ENCODE measurements around the gene OBSL1. TPM values are rescaled to one million over a fixed set of nuclear protein-coding genes. Genes with fewer than 3 reads are reported as not detected.
A peak's percentile ranks its signal among the peaks of the same experiment; 100 is the strongest.

The OBSL1 gene
- total RNA-seq, 1 experiment from 2014 or later: 56.2 TPM

GRCh38 chr2:219560037-219560892 lies 11.1 kb downstream of the OBSL1 start:
- no peak overlapping the region for H3K4me3 ChIP-seq (ENCODE audit: low read depth, low read length)
- Mint-ChIP-seq H3K4me3 (ENCODE audit: unreplicated experiment) (no peak overlapping the region), H3K27me3 (ENCODE audit: insufficient read depth, unreplicated experiment) (no peaks in the 10 kb centered on the region), H3K9me3 (ENCODE audit: unreplicated experiment) (no peaks in the 10 kb centered on the region), H3K36me3 (ENCODE audit: insufficient read depth, unreplicated experiment) (peaks cover 13% of the 10 kb centered on the region), H3K4me1 (ENCODE audit: low read depth, unreplicated experiment) (peaks cover 15% of the 10 kb centered on the region), H3K27ac (ENCODE audit: unreplicated experiment) (peak overlapping the region; percentile 64)
- intact Hi-C loops (cut with micrococcal nuclease; ENCODE audit: unreplicated experiment): loop anchor here (5.0 kb wide), 1 partner anchor 37 kb away; the partner anchor contains the start of gene STK11IP
- H3K36me3 ChIP-seq (ENCODE audit: control insufficient read depth, insufficient read depth, low read length): no peaks in the 10 kb centered on the region
- H3K9me3 ChIP-seq: no peaks in the 10 kb centered on the region
- BruUV-seq (replicated peaks): no TSS peak
- peak in 1 of 2 experiments; percentile 33 for DNase-seq
- H3K27me3 ChIP-seq (replicated peaks; ENCODE audit: control insufficient read depth, insufficient read depth, low read length): no peaks in the 10 kb centered on the region; the same call in 1 of the 2 replicates
- ChIA-PET POLR2A (interaction anchor here (0.6 to 1.0 kb wide), 3 partner anchors 11 to 37 kb away, joined by 3 to 6 read pairs (median 3); partner anchors contain the start of genes OBSL1 and STK11IP), CTCF (interaction anchor here (0.6 to 3.4 kb wide), 8 partner anchors 8 to 276 kb away, joined by 3 to 19 read pairs (median 6); partner anchors contain the start of genes CHPF, OBSL1 and TMEM198)
- TF ChIP-seq CTCF (IDR thresholded peaks at IDR 0.05; ENCODE audit: insufficient read depth in 1 of 2, low read depth in 1 of 2, low read length in 1 of 2, severe bottlenecking in 1 of 2, unreplicated experiment in 1 of 2): peak; percentile 75 to 91
- H3K4me1 ChIP-seq: peaks cover 25% of the 10 kb centered on the region

GRCh38 chr2:219559156-219559915 lies 12.0 kb downstream of the OBSL1 start:
- no peak overlapping the region for H3K4me3 Mint-ChIP-seq (ENCODE audit: unreplicated experiment)
- H3K27ac Mint-ChIP-seq (ENCODE audit: unreplicated experiment): no peak overlapping the region
- Histone ChIP-seq H3K4me1 (peaks cover 25% of the 10 kb centered on the region), H3K4me3 (ENCODE audit: low read depth, low read length) (no peak overlapping the region), H3K9me3 (no peaks in the 10 kb centered on the region), H3K36me3 (ENCODE audit: control insufficient read depth, insufficient read depth, low read length) (no peaks in the 10 kb centered on the region), H3K27me3 (replicated peaks; ENCODE audit: control insufficient read depth, insufficient read depth, low read length) (no peaks in the 10 kb centered on the region; the same call in 1 of the 2 replicates)
- POLR2A ChIA-PET: interaction anchor here (1.0 kb wide), 1 partner anchor 38 kb away, joined by 6 read pairs; the partner anchor contains the start of gene STK11IP
- BruUV-seq (replicated peaks): no TSS peak
- H3K9me3 Mint-ChIP-seq (ENCODE audit: unreplicated experiment): no peaks in the 10 kb centered on the region
- DNase-seq: no peak
- intact Hi-C loops (cut with micrococcal nuclease; ENCODE audit: unreplicated experiment): no loop called here
- H3K4me1 Mint-ChIP-seq (ENCODE audit: low read depth, unreplicated experiment): peaks cover 15% of the 10 kb centered on the region
- H3K36me3 Mint-ChIP-seq (ENCODE audit: insufficient read depth, unreplicated experiment): peaks cover 13% of the 10 kb centered on the region
- CTCF ChIA-PET: interaction anchor here (2.0 to 3.4 kb wide), 3 partner anchors 10 to 16 kb away, joined by 7 to 19 read pairs (median 16); partner anchors contain the start of genes CHPF, OBSL1 and TMEM198
- TF ChIP-seq CTCF (IDR thresholded peaks at IDR 0.05; ENCODE audit: insufficient read depth in 1 of 2, low read depth in 1 of 2, low read length in 1 of 2, severe bottlenecking in 1 of 2, unreplicated experiment in 1 of 2): no peak
- no peaks in the 10 kb centered on the region for H3K27me3 Mint-ChIP-seq (ENCODE audit: insufficient read depth, unreplicated experiment)

Data from Caco-2 (cell line).